ENCODE results near the gene TMPRSS12. TPM values are rescaled to one million over a fixed set of nuclear protein-coding genes. Genes with fewer than 3 reads are reported as not detected.

Gene TMPRSS12
- total and polyA plus RNA-seq, 2 of the 13 experiments (the other 11 are each of a cell fraction or from before 2014, with no cell fraction given), result not detected

- 0 out of 2 replicates have a peak, but pooled peaks have one; percentile 6 for TF ChIP-seq ZBTB43 (CRISPR knock-in tag; conservative IDR thresholded peaks at IDR 0.05)
- TF ChIP-seq CHCHD3 (CRISPR knock-in tag; IDR thresholded peaks at IDR 0.05), result no peak
- TF ChIP-seq RBM39 (IDR thresholded peaks at IDR 0.05; ENCODE audit: low read depth, low read length, poor library complexity, severe bottlenecking), result no peak
- TF ChIP-seq BCL3 (CRISPR knock-in tag; IDR thresholded peaks at IDR 0.05), result no peak
- TF ChIP-seq ZBTB25 (CRISPR knock-in tag; IDR thresholded peaks at IDR 0.05), result peak; percentile 27; the same call in 1 of the 2 replicates
- TF ChIP-seq ZNF205 (CRISPR knock-in tag; IDR thresholded peaks at IDR 0.05), result peak; percentile 39; the same call in 1 of the 2 replicates
- no peak for TF ChIP-seq NFE2L1 (CRISPR knock-in tag; IDR thresholded peaks at IDR 0.05; ENCODE audit: borderline replicate concordance)
- peak; percentile 55 for TF ChIP-seq PAXIP1 (CRISPR knock-in tag; conservative IDR thresholded peaks at IDR 0.05)
- peak; percentile 45; the same call in 1 of the 2 replicates for TF ChIP-seq TBX2 (CRISPR knock-in tag; IDR thresholded peaks at IDR 0.05; ENCODE audit: borderline replicate concordance)
- TF ChIP-seq FUBP1 (CRISPR knock-in tag; IDR thresholded peaks at IDR 0.05; ENCODE audit: borderline replicate concordance), result no peak
- TF ChIP-seq PHF5A (CRISPR knock-in tag; IDR thresholded peaks at IDR 0.05; ENCODE audit: low read depth, unreplicated experiment), result no peak
- TF ChIP-seq SIN3A (IDR thresholded peaks at IDR 0.05; ENCODE audit: borderline replicate concordance, low read depth, low read length), result peak; percentile 40; the same call in 1 of the 2 replicates
These were observed 82.0 kb downstream of the TMPRSS12 start (continued) for GRCh38 chr12:50924439-50925341.
